Heart left ventricle (tissue), 16 donors: ENCODE measurements around the gene ALAD. TPM values are rescaled to one million over a fixed set of nuclear protein-coding genes. Genes with fewer than 3 reads are reported as not detected.

Experiments used
- ATAC-seq, 4 donors: fragments of 200-7000 bp; cut with Tn5 transposase; one replicate each; pipeline ENCODE4 v1.9.1; 2020 to 2022; ENCODE audit warnings: moderate library complexity in 4 of 4, mild to moderate bottlenecking in 3 of 4, moderate number of reproducible peaks in 1 of 4
- DNase-seq, 5 donors: peaks; one replicate each; pipeline ENCODE4 v3.0.0-alpha.2; 2020
- H3K27ac ChIP-seq, 12 donors: fragments of 200-600 bp; sonication (generic) in 4 of 12; one replicate each; pipeline versions ENCODE4 v1.5.0 to v1.8.0; 2016 to 2022; ENCODE audit warnings: mild to moderate bottlenecking in 2 of 12
- H3K27me3 ChIP-seq, 9 donors: fragments of 200-600 bp; sonication (generic) in 2 of 9; one replicate each; pipeline versions ENCODE4 v1.5.1 to v1.8.0; 2016 to 2022; ENCODE audit warnings: mild to moderate bottlenecking in 3 of 9
- H3K36me3 ChIP-seq, 9 donors: fragments of 200-600 bp; sonication (generic) in 2 of 9; one replicate each; pipeline versions ENCODE4 v1.5.0 to v1.8.0; 2018 to 2022; ENCODE audit warnings: mild to moderate bottlenecking in 2 of 9
- H3K4me1 ChIP-seq, 12 donors: fragments of 200-600 bp; sonication (generic) in 4 of 12; one replicate each; pipeline versions ENCODE4 v1.5.0 to v1.8.0; 2016 to 2022; ENCODE audit warnings: mild to moderate bottlenecking in 3 of 12
- H3K4me3 ChIP-seq, 12 donors: fragments of 200-600 bp; sonication (generic) in 4 of 12; one replicate each; pipeline versions ENCODE4 v1.5.0 to v1.8.0; 2017 to 2022; ENCODE audit warnings: mild to moderate bottlenecking in 9 of 12, moderate library complexity in 4 of 12
- H3K9me3 ChIP-seq, 12 donors: fragments of 200-600 bp; sonication (generic) in 4 of 12; one replicate each; pipeline versions ENCODE4 v1.5.0 to v1.8.0; 2016 to 2022; ENCODE audit warnings: mild to moderate bottlenecking in 1 of 12
- CTCF ChIP-seq, 12 donors: fragments of 200-600 bp; sonication (generic) in 4 of 12; IDR thresholded peaks; one replicate each; pipeline versions ENCODE4 v1.5.0 to v1.8.0; 2018 to 2022; ENCODE audit warnings: antibody characterized with exemption in 12 of 12, mild to moderate bottlenecking in 5 of 12
- POLR2A ChIP-seq, 2 donors: fragments of 450-650 bp; IDR thresholded peaks; one replicate each; pipeline ENCODE4 v1.6.1; 2017; ENCODE audit warnings: antibody characterized with exemption in 2 of 2, mild to moderate bottlenecking in 2 of 2, moderate library complexity in 2 of 2
- WGBS, 4 donors: extraction: QIAGEN DNeasy Blood & Tissue Kit in 2 of 4; methylation state at CpG; one replicate each; pipeline versions ENCODE4 v1.1.5 to v1.1.7; 2013 to 2018; 5-methylcytosine and 5-hydroxymethylcytosine counted together
- intact Hi-C, 10 donors: fragments of 100-400 bp; cut with DNase I; formaldehyde crosslinking; loops; one replicate each; pipeline versions ENCODE4 v1.11.1 to v1.14.2; 2022
- long read RNA-seq, 3 donors: library from polyadenylated mRNA; unstranded; transcript quantifications; one replicate each; pipeline ENCODE4 v2.0.0, GENCODE V29; 2020 to 2021
- polyA plus RNA-seq, 2 donors: library from polyadenylated mRNA; stranded (reverse); fragments of 200-250 nt; gene quantifications; one replicate each; pipeline ENCODE4 v1.2.3, GENCODE V29; 2013
- total RNA-seq, 9 donors: library from RNA; depleted of rRNA in 2 of 9; stranded (reverse); fragments of >200 nt in 2 of 9; fragmentation: NEBNext Ultra II Directional in 3 of 9; extraction: Animal tissue kit (Norgen Biotek cat#: 25700) in 3 of 9; gene quantifications; one replicate each; pipeline versions ENCODE4 v1.1.0 to v1.2.4, GENCODE V29; 2016 to 2023
- donor health status: ischemic (EF 13 %, LVEDD 7.1; RV severe dilation, severe dysfunction).
- donor health status: healthy with polysubstance abuse.
- donor health status: DM: no; HTN: yes; CAD: no.
- donor health status: DM: no; HTN: no; CAD: no.
- donor health status: ischemic (EF 25% LVEDD 6.9; RV normal size, moderate dysfunction).
- donor health status: ischemic (EF 25% LVEDD 5.7; RV mildly dilated, moderate dysfunction).
- donor health status: healthy.
- donor health status: DM: yes; HTN: yes; CAD: no.
- donor health status: ischemic (EF 35%, LVEDD 5.7; RV mildly dilated, moderate dysfunction).
- donor health status: nonischemic (EF 11% LVEDD 7.7; RV severe dilation, severe dysfunction).
- donor health status: DM: yes; HTN: yes; CAD: no.
- donor health status: PGD.
- donor health status: ischemic (EF 29% LVEDD 5.4; RV normal size, mild dysfunction).
- donor health status: nonischemic (EF 23%, LVEDD 6.1; RV moderate dilation, normal function).

The ALAD gene
- total RNA-seq (100 to 1,000 TPM in 2 of 9 donors, 10 to 100 TPM in 7; 39.8 to 153 (median 91.8) TPM), polyA plus RNA-seq (10 to 100 TPM; 51.1 to 74.3 TPM)
- long read RNA-seq, donor 1, transcript ALAD-201 (12 exons, 3,173 nt) = major isoform, 271 of 342 reads
- long read RNA-seq, donor 1, partial matches to known transcripts = 27 of 342 reads
- long read RNA-seq, donor 1, other reads (novel, unspliced or antisense) = 41 of 342 reads
- long read RNA-seq, donor 2, transcript ALAD-208 (12 exons, 3,247 nt) = minor isoform, 13 of 889 reads
- long read RNA-seq, donor 2, transcript ALAD-201 (12 exons, 3,173 nt) = major isoform, 748 of 889 reads
- long read RNA-seq, donor 2, partial matches to known transcripts = 44 of 889 reads
- long read RNA-seq, donor 2, other reads (novel, unspliced or antisense) = 84 of 889 reads
- long read RNA-seq, donor 3, transcript ALAD-208 (12 exons, 3,247 nt) = minor isoform, 11 of 517 reads
- long read RNA-seq, donor 3, transcript ALAD-201 (12 exons, 3,173 nt) = major isoform, 413 of 517 reads
- long read RNA-seq, donor 3, partial matches to known transcripts = 40 of 517 reads
- long read RNA-seq, donor 3, other reads (novel, unspliced or antisense) = 53 of 517 reads

GRCh38 chr9:113401027-113401792, at the start of gene ALAD:
TSS of gene ALAD (minus strand) at chr9:113401284. CDS start at chr9:113393559, 7,725 bp downstream.
- ATAC-seq = peak; percentile 98 to 99 (median 99)
- Histone ChIP-seq H3K4me3 (peak within 1 kb of the TSS; percentile 70 to 94 (median 88)), H3K4me1 (peaks cover 0 to 49% (median 23%) of the 10 kb centered on the region in 12 donors), H3K36me3 (no peaks in the 10 kb centered on the region), H3K9me3 (no peaks in the 10 kb centered on the region), H3K27ac (peak within 1 kb of the TSS; percentile 48 to 88 (median 74)), H3K27me3 (no peaks in the 10 kb centered on the region)
- peak; percentile 93 to 100 (median 97) for TF ChIP-seq CTCF (IDR thresholded peaks at IDR 0.05)
- peak in 1 of 2 donors; percentile 83 for TF ChIP-seq POLR2A (IDR thresholded peaks at IDR 0.05)
- intact Hi-C loops = loop anchor here in 8 of 10 donors (1.0 to 10.0 kb wide), 10 partner anchors 9 to 249 kb away; partner anchors contain the start of genes CDC26 (in 4 of the 8), PRPF4 (in 4 of the 8), WDR31 (in 4 of the 8) and C9orf43 (in 1 of the 8)
- 2 to 34% (median 3%) methylated on average over 3 to 50 of the region's 50 CpGs for WGBS, 4 donors
- peak; percentile 99 to 100 (median 100) for DNase-seq

GRCh38 chr9:113449376-113449775, 48.3 kb upstream of the ALAD start:
- H3K36me3 ChIP-seq = no peaks in the 10 kb centered on the region
- ATAC-seq (no peak), DNase-seq (no peak)
- intact Hi-C loops = loop anchor here in 4 of 10 donors (2.0 to 5.0 kb wide), 2 partner anchors 53 to 137 kb away; no protein-coding TSS in a partner anchor
- no peak for TF ChIP-seq CTCF (IDR thresholded peaks at IDR 0.05)
- TF ChIP-seq POLR2A (IDR thresholded peaks at IDR 0.05) = no peak
- peaks cover 0 to 27% (median 12%) of the 10 kb centered on the region in 12 donors for H3K4me1 ChIP-seq
- peak overlapping the region in 1 of 12 donors; percentile 37 for H3K27ac ChIP-seq
- H3K27me3 ChIP-seq = no peaks in the 10 kb centered on the region
- H3K4me3 ChIP-seq = no peak overlapping the region
- WGBS, 4 donors = 53 to 71% (median 66%) methylated on average over 2 of the region's 2 CpGs
- H3K9me3 ChIP-seq = no peaks in the 10 kb centered on the region

GRCh38 chr9:113446323-113446740, 45.2 kb upstream of the ALAD start:
- Histone ChIP-seq H3K27me3 (no peaks in the 10 kb centered on the region), H3K4me3 (no peak overlapping the region), H3K9me3 (no peaks in the 10 kb centered on the region), H3K36me3 (no peaks in the 10 kb centered on the region), H3K4me1 (peaks cover 0 to 19% (median 5%) of the 10 kb centered on the region in 12 donors), H3K27ac (peak overlapping the region in 9 of 12 donors; percentile 6 to 67 (median 35))
- WGBS, 4 donors = 48 to 53% (median 50%) methylated on average over 3 of the region's 3 CpGs
- intact Hi-C loops = loop anchor here in 9 of 10 donors (2.0 to 5.0 kb wide), 7 partner anchors 54 to 212 kb away; no protein-coding TSS in a partner anchor
- DNase-seq (no peak), ATAC-seq (peak in 3 of 4 donors; percentile 42 to 70 (median 59))
- TF ChIP-seq CTCF (IDR thresholded peaks at IDR 0.05) (peak; percentile 53 to 82 (median 70)), POLR2A (IDR thresholded peaks at IDR 0.05) (no peak)
